GM12891 (cell line): ENCODE measurements around the gene CLBA1.

Experiments
- PAX5 ChIP-seq: IDR thresholded peaks from 2 replicates; pipeline ENCODE4 v1.6.1; 2011; ENCODE audit warnings: low read length, moderate library complexity, mild to moderate bottlenecking; ENCODE audit not compliant: insufficient read depth, severe bottlenecking
- POLR2A ChIP-seq: IDR thresholded peaks from 2 replicates; pipeline ENCODE4 v1.6.1; 2011; ENCODE audit warnings: low read depth, low read length, control low read depth
- POLR2AphosphoS5 ChIP-seq: IDR thresholded peaks from 2 replicates; pipeline ENCODE4 v1.6.1; 2011; ENCODE audit warnings: low read depth, low read length, control low read depth
- POU2F2 ChIP-seq: IDR thresholded peaks from 2 replicates; pipeline ENCODE4 v1.6.1; 2011; ENCODE audit warnings: low read depth, mild to moderate bottlenecking, control low read depth, low read length, moderate library complexity
- SPI1 ChIP-seq: IDR thresholded peaks from 2 replicates; pipeline ENCODE4 v1.6.1; 2011; ENCODE audit warnings: low read depth, low read length, control low read depth
- TAF1 ChIP-seq: IDR thresholded peaks from 2 replicates; pipeline ENCODE4 v1.6.1; 2011; ENCODE audit warnings: low read depth, low read length, control low read depth

GRCh38 chr14:104950021-104950420 lies 35.6 kb upstream of the CLBA1 start:
- TF ChIP-seq POLR2AphosphoS5 (no peak), POLR2A (no peak), SPI1 (no peak), POU2F2 (no peak), TAF1 (no peak), PAX5 (no peak)
